ENCODE results near the gene GRM4.

GRM4 gene

DNA sequence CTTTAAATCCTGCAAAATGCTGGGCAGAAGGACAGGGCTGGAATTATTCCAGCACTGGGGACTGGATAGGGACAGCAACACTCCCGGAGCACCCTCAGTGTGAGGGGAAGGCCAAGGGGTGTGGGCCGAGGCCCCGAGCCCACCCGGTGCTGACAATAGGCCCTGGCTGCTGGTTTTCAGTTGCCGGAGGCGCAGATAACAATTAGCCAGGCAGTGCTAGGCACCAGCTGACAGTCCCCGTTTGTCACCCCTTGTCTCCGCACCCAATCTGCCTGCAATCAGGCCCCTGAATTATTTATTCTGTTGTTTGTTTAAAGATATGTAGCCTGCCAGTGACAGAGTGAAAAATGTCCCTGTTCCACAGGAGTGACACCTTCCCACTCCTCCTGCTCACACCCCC lies 120.0 kb downstream of the GRM4 start:
- TF ChIP-seq, protein P1, sequence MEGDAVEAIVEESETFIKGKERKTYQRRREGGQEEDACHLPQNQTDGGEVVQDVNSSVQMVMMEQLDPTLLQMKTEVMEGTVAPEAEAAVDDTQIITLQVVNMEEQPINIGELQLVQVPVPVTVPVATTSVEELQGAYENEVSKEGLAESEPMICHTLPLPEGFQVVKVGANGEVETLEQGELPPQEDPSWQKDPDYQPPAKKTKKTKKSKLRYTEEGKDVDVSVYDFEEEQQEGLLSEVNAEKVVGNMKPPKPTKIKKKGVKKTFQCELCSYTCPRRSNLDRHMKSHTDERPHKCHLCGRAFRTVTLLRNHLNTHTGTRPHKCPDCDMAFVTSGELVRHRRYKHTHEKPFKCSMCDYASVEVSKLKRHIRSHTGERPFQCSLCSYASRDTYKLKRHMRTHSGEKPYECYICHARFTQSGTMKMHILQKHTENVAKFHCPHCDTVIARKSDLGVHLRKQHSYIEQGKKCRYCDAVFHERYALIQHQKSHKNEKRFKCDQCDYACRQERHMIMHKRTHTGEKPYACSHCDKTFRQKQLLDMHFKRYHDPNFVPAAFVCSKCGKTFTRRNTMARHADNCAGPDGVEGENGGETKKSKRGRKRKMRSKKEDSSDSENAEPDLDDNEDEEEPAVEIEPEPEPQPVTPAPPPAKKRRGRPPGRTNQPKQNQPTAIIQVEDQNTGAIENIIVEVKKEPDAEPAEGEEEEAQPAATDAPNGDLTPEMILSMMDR (IDR thresholded peaks at IDR 0.05; ENCODE audit: low read depth, low read length) = no peak
- no peak overlapping the region for H3K4me3 ChIP-seq (replicated peaks in 1 of 2; ENCODE audit: low read depth in 2 of 2, low read length in 2 of 2)
- DNase-seq (ENCODE audit: low read depth in 2 of 2) = no peak

DNA sequence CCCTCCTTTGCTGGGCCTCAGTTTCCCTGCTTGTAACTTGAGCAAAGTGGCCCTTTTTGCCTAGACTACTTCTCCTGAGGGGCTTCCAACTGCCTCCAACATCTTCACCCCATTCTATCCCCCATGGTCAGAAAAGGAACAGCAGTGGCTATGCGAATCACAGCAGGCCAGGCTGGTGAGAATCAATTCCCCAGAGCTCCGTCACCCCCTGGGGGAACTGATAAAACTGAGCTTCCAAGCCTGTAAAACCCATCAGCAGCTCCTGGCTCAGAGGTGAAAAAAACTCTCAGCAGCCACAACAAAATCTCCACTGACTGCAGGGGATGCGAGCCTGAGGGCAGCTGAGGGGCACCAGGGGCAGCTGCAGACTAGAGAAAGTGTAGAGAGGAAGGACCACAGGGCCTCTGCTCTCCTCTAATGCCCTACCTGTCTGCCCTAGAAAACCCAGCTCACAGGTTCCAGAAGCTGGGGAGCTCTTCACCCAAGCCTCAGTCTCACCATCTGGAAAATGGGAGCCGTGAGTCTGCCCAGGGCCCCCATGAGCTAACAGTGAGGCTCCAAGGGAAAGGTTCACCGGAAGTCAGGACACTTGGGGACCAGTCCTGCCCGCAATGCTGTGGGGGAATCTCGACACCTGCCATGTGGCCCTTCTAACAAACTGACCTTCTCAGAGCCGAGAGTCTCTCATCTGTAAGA lies 120.6 kb downstream of the GRM4 start:
- no peak overlapping the region for H3K4me3 ChIP-seq (replicated peaks in 1 of 2; ENCODE audit: low read depth in 2 of 2, low read length in 2 of 2)
- TF ChIP-seq, protein P1 (IDR thresholded peaks at IDR 0.05; ENCODE audit: low read depth, low read length) = no peak
- no peak for DNase-seq (ENCODE audit: low read depth in 2 of 2)

DNA sequence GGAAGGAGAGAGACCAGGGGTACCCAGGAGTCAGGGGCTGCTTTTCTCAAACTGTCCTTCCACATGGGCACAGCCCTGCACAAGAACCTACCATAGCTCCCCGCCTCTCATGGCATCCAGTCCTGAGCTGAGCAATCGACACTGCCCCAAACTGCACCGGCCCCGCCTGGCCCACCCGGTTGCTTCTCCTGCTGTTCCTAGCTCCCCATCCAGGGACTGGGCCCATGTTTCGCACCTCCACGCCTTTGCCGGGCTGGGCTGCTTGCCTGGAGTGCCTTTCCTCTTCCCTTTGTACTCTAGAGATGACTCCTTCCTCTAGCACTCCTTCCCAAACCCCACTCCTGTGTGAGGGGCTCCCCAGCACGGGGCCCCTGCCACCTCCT lies 123.0 kb downstream of the GRM4 start:
- H3K4me3 ChIP-seq (replicated peaks in 1 of 2; ENCODE audit: low read depth in 2 of 2, low read length in 2 of 2) = no peak overlapping the region
- no peak for DNase-seq (ENCODE audit: low read depth in 2 of 2)
- TF ChIP-seq, protein P1 (IDR thresholded peaks at IDR 0.05; ENCODE audit: low read depth, low read length) = no peak

DNA sequence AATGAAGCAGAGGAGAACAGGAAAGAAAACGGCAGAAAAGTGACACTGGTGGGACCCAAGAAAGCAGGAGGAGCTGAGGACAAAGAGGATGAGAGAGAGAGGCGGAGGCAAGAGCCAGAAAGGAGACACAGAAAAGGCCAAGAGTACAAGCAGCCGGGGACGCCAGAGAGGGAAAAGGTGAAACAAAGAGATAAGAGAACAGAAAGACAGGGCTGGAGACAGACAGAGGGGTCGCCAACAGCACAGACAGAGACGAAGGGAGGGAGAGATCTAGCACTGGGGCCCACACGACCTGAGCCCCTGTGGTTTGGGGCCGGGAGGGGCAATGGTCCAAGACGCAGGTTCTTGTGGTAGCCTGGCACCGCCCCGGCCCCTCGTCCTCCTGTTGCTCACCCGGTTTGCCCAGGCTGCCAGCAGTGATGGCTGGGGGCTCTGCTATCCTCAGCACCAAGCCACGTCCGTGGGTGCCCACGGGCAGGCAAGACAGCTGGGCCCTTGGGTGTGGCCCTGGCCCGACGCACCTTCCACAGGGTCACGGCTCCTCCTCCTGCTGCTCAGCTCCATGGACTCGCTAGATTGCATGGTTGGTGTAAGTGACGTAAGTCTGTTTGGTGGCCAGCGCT lies 123.5 kb downstream of the GRM4 start:
- TF ChIP-seq, protein P1 (IDR thresholded peaks at IDR 0.05; ENCODE audit: low read depth, low read length) = no peak
- no peak overlapping the region for H3K4me3 ChIP-seq (replicated peaks in 1 of 2; ENCODE audit: low read depth in 2 of 2, low read length in 2 of 2)
- DNase-seq (ENCODE audit: low read depth in 2 of 2) = no peak

DNA sequence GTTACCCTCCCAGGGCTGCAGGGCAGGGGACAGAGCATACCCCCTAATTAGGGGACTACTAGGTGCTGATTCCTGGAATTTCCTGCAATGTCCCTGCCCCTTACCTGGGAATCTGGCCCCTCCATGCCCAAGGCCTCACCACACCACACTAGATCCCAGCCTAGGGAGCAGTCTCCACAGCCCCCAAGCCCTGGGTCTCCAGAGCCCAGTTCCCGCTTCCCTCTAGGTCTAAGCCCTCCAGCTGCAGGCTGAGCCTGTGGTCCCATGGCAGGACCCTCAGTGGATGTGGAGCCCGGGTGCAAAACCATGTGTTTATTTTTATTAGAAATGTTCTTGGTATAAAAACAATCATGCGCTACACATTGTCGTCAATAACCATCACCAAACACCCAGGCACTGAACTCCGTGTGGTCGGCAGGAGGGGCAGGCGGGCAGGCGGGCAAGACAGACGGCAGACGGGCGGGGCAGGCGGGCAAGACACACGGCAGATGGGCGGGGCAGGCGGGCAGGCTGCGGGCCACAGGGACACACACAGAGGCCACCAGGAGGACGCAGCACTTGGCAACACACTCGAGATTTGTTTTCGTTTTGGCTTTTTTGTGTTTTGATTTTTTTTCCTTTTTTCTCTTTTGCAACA lies 124.2 kb downstream of the GRM4 start:
- no peak for DNase-seq (ENCODE audit: low read depth in 2 of 2)
- H3K4me3 ChIP-seq (replicated peaks in 1 of 2; ENCODE audit: low read depth in 2 of 2, low read length in 2 of 2) = no peak overlapping the region
- TF ChIP-seq, protein P1 (IDR thresholded peaks at IDR 0.05; ENCODE audit: low read depth, low read length) = no peak

DNA sequence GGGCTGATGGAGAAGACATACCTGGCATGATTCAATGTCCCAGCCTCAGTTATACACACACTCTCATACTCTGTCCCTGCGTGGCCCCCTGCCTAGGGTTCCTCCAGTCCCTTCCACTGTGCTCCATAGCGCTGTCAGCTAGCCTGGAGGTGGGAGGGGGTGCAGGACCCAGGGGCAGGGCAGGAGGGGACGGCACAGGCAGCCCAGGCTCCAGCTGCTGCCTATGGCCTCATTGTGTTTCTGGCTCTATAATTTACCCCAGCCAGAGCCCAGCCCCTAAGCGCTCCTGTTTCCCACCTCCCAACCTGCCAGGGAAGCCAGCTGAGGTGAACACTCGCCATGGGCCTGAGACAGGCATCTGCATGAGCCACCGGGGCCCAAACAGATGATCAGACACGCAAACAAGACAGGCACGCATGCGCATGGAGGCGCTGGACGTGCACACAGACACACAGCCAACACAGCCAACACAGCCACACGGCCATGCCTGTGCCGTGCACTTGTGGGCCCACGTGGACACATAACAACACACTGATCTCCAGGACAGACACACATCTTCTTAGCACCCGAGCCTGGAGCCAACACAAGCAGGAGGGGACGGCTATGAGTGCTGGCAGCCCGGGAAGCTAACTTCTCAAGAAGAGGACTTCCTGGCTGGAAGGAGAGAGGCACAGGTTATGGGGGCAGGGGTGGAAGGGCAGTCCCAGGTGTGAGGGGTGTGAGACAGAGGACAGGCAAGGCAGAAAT lies 124.9 kb downstream of the GRM4 start:
- DNase-seq (ENCODE audit: low read depth in 2 of 2) = no peak
- H3K4me3 ChIP-seq (replicated peaks in 1 of 2; ENCODE audit: low read depth in 2 of 2, low read length in 2 of 2) = no peak overlapping the region
- TF ChIP-seq, protein P1 (IDR thresholded peaks at IDR 0.05; ENCODE audit: low read depth, low read length) = no peak

All from cardiac fibroblast (primary cell).